GM18505 (cell line): ENCODE data around the gene C10orf71.

Experiments
- ATAC-seq: cut with Tn5 transposase; IDR thresholded peaks from one replicate; pipeline ENCODE4 v1.9.1; 2021; ENCODE audit not compliant: unreplicated experiment
- POLR2A ChIP-seq: IDR thresholded peaks from 4 replicates; pipeline ENCODE4 v1.6.1; 2011; ENCODE audit warnings: borderline replicate concordance; ENCODE audit not compliant: insufficient read depth, insufficient read length; ENCODE audit errors: extremely low read depth

The C10orf71 gene

DNA sequence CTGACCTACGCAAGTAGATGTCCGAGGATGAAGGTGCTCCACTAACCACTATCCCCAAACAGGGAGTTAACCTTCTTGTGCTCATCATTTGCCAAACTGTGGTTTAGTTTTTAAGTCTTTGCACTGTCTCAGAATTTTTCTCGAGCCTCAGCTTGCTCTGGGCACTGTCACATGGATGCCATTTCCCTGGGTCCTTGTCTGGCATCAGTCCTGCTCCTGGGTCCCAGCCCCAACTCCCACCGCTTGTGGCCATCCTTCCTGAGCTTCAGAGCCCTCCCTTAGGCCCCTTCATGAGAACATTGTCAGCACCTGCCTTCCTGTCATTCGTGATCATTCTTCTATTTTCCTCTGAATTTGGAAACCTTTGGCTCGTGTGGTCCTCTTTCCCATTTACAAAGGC, 33.8 kb downstream of the C10orf71 start:
- TF ChIP-seq POLR2A, result no peak
- no peak for ATAC-seq

GRCh38 chr10:49333192-49333591, 34.2 kb downstream of the C10orf71 start:
- TF ChIP-seq POLR2A, result no peak

GRCh38 chr10:49334964-49335363, 36.0 kb downstream of the C10orf71 start:
- ATAC-seq, result no peak
- no peak for TF ChIP-seq POLR2A

More at GRCh38 chr10:49333192-49333591, 34.2 kb downstream of the C10orf71 start:
- no peak for ATAC-seq

DNA sequence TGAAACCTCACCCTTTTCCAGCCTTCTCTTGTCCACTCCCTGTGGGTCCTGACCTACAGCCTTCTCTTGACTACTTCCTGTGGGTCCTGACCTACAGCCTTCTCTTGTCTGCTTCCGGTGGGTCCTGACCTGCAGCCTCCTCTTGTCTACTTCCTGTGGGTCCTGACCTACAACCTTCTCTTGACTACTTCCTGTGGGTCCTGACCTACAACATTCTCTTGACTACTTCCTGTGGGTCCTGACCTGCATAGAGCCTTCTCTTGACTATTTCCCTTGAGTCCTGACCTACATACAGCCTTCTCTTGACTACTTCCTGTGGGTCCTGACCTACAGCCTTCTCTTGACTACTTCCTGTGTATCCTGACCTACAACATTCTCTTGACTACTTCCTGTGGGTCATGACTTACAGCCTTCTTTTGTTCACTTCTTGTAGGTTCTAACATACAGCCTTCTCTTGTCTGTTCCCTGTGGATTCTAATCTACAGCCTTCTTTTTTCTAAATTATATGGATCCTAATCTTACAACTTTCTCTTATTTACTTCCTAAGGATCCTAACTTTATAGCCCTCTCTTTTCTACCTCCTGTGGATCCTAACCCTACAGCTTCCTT, 36.5 kb downstream of the C10orf71 start:
- no peak for ATAC-seq
- no peak for TF ChIP-seq POLR2A

- no peak for TF ChIP-seq POLR2A
- no peak for ATAC-seq
Measured at GRCh38 chr10:49338604-49339003, 39.6 kb downstream of the C10orf71 start.

DNA sequence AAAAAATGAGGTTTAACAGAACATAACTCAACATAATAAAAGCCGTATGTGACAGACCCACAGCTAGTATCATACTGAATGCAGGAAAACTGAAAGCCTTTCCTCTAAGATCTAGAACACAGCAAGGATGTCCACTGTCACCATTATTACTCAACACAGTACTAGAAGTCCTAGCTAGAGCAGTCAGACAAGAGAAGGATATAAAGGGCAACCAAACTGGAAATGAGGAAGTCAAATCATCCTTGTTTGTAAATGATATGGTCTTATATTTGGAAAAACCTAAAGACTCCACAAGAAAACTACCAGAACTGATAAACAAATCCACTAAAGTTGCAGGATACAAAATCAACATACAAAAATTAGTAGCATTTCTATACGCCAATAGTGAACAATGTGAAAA, 45.9 kb downstream of the C10orf71 start:
- ATAC-seq, result no peak
- TF ChIP-seq POLR2A, result no peak

DNA sequence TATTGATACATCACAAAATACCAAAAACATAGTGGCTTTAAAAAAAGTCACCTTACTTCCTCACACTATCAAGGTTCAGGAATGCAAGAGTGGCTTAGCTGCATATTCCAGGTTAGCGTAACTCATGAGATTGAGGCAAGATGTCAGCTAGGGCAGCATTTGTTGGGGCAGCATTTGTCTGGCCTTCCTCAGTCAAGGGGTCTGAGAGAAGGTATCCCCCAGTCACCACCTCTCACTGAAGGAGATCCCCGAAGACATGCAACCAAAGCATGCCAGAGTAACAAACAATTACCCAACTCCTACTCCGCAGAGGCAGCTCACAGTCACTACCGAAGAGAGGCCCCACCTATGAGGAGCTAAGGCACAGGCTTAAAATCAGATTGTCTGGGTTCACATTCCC, 48.4 kb downstream of the C10orf71 start:
- no peak for TF ChIP-seq POLR2A
- no peak for ATAC-seq

DNA sequence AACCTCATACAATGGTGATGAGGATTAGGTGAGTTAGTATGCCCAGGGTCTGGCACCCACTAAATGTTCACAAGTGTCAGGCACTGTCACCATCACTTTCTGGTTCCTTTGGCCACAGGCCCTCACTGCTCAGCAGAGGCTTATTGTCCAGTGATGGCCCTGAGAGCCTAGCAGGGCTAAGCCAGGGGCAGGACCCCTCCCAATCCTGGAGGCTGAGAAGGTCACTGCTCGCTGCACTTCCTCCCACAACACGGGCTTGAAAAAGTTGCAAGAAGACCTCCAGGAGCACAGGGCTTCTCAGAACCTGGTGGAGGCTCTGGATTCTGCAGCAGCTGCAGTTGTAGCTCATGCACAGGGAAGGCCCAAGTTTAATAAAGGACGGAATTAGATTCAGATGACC, 48.9 kb downstream of the C10orf71 start:
- no peak for ATAC-seq
- TF ChIP-seq POLR2A, result no peak

DNA sequence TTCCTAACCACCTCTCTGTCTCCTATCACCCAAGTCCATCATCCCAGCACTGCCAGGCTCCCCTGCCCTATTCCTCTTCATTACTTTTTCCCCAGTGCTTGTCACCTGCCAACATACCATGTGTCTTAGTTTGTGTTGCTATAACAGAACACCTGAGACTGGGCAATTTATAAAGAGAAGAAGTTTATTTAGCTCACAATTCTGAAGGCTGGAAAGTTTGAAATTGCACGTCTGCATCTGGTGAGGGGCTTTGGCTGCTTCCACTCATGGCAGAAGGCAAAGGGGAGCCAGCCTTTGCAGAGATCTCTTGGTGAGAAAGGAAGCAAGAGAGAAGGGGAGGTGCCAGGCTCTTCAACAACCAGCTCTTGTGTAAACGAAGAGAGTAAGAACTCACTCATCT, 49.6 kb downstream of the C10orf71 start:
- TF ChIP-seq POLR2A, result no peak
- no peak for ATAC-seq

GRCh38 chr10:49349390-49349789, 50.4 kb downstream of the C10orf71 start:
- TF ChIP-seq POLR2A, result no peak
- no peak for ATAC-seq

DNA sequence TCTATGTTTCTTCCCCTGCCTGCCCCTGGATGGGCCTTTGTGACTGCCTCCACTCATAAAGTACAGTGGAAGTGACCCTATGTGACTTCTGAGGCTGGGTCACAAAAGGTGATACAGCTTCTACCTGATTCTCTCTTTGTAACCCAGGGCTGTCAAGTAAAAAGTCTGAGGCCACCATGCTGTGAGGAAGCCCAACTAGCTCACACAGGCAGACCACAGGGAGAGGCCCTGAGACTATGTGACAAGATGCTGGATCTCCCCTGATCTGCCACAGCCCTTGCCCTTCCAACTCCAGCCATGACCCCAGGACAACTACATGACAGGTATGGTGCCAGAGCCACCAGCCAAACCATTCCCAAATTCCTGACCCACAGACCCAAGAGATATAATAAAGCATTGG, 51.2 kb downstream of the C10orf71 start:
- TF ChIP-seq POLR2A, result no peak
- no peak for ATAC-seq

GRCh38 chr10:49350846-49351532, 52.0 kb downstream of the C10orf71 start:
- no peak for TF ChIP-seq POLR2A
- ATAC-seq, result no peak

DNA sequence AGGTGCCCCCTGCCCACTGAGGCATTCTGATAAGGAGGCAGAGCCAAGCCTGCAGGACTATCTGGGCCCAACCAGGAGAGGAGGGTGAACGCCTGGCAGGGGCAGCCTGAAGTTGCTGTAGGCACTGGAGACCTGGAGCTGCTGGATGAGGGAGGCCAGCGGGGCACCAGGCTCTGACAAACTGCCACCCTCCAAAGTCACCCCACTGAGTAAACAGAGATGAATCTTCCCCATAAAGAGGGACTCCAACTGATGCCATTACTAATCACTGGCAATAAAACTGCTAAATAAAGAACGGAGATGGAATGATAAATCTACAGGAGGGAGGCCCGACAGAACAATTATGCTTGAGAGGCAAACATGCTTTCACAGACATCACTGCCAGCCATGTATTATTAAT, 52.7 kb downstream of the C10orf71 start:
- no peak for TF ChIP-seq POLR2A
- no peak for ATAC-seq

- ATAC-seq, result no peak
Measured at GRCh38 chr10:49352323-49352722, 53.4 kb downstream of the C10orf71 start.

More at GRCh38 chr10:49352323-49352722, 53.4 kb downstream of the C10orf71 start:
- TF ChIP-seq POLR2A, result no peak
